ENCODE results near the gene MS4A15.
"Not testable (repeated sequence)": the region's sequence is repeated elsewhere in the genome, so short reads cannot be mapped to it uniquely, and the experiment has no call there.

The MS4A15 gene

GRCh38 chr11:60757231-60757800 lies 649 bp downstream of the MS4A15 start:
- ATAC-seq = no peak

- ATAC-seq = not testable (repeated sequence)
These were observed 2.0 kb downstream of the MS4A15 start for GRCh38 chr11:60758671-60759070.

- ATAC-seq = not testable (repeated sequence)
These were observed 3.0 kb downstream of the MS4A15 start for GRCh38 chr11:60759438-60760225.

- peak in 1 of 2 donors; percentile 17 for ATAC-seq
These were observed 4.9 kb downstream of the MS4A15 start for GRCh38 chr11:60761436-60762190.

GRCh38 chr11:60762851-60763691 lies 6.4 kb downstream of the MS4A15 start:
- peak in 1 of 2 donors; percentile 48 for ATAC-seq

- ATAC-seq = no peak
These were observed 7.2 kb downstream of the MS4A15 start for GRCh38 chr11:60763692-60764369.

- ATAC-seq = no peak
These were observed 8.2 kb downstream of the MS4A15 start for GRCh38 chr11:60764879-60765278.

GRCh38 chr11:60765355-60765754 lies 8.7 kb downstream of the MS4A15 start:
- ATAC-seq = no peak

- ATAC-seq = no peak
These were observed 9.9 kb downstream of the MS4A15 start for GRCh38 chr11:60766547-60766946.

- ATAC-seq = no peak
These were observed 10.7 kb downstream of the MS4A15 start for GRCh38 chr11:60767388-60767811.

GRCh38 chr11:60768202-60768601 lies 11.5 kb downstream of the MS4A15 start:
- ATAC-seq = no peak

GRCh38 chr11:60769273-60769672 lies 12.6 kb downstream of the MS4A15 start:
- ATAC-seq = no peak

- ATAC-seq = no peak
These were observed 13.1 kb downstream of the MS4A15 start for GRCh38 chr11:60769811-60770210.

GRCh38 chr11:60771146-60771545 lies 14.5 kb downstream of the MS4A15 start:
- ATAC-seq = no peak

GRCh38 chr11:60771879-60772525 lies 15.3 kb downstream of the MS4A15 start:
- ATAC-seq = no peak

GRCh38 chr11:60772666-60773065 lies 16.0 kb downstream of the MS4A15 start:
- no peak for ATAC-seq

GRCh38 chr11:60774726-60775125 lies 18.1 kb downstream of the MS4A15 start:
- ATAC-seq = no peak

GRCh38 chr11:60775420-60775961 lies 18.8 kb downstream of the MS4A15 start:
- peak; percentile 74 to 81 for ATAC-seq

GRCh38 chr11:60776167-60776566 lies 19.5 kb downstream of the MS4A15 start:
- no peak for ATAC-seq

- no peak for ATAC-seq
These were observed 20.4 kb downstream of the MS4A15 start for GRCh38 chr11:60777106-60777505.

GRCh38 chr11:60777572-60777971 lies 20.9 kb downstream of the MS4A15 start:
- ATAC-seq = no peak
